Lower lobe of right lung (tissue), 2 donors: Measurements from ENCODE around the gene CBARP. TPM values are rescaled to one million over a fixed set of nuclear protein-coding genes. Genes with fewer than 3 reads are reported as not detected.

Experiments used
- ATAC-seq, 2 donors: fragments of 200-7000 bp; cut with Tn5 transposase; one replicate each; pipeline ENCODE4 v1.9.1; 2020 to 2022; ENCODE audit warnings: mild to moderate bottlenecking in 2 of 2, moderate library complexity in 2 of 2
- DNase-seq: peaks from one replicate; pipeline ENCODE4 v3.0.0-alpha.2; 2020
- H3K27ac ChIP-seq: fragments of 200-600 bp; one replicate; pipeline ENCODE4 v1.8.0; 2022
- H3K27me3 ChIP-seq: fragments of 200-600 bp; one replicate; pipeline ENCODE4 v1.8.0; 2022; ENCODE audit warnings: low read depth
- H3K36me3 ChIP-seq: fragments of 200-600 bp; one replicate; pipeline ENCODE4 v1.8.0; 2022; ENCODE audit warnings: mild to moderate bottlenecking
- H3K4me1 ChIP-seq: fragments of 200-600 bp; one replicate; pipeline ENCODE4 v1.8.0; 2022
- H3K4me3 ChIP-seq: fragments of 200-600 bp; one replicate; pipeline ENCODE4 v1.8.0; 2022; ENCODE audit warnings: mild to moderate bottlenecking
- H3K9me3 ChIP-seq: fragments of 200-600 bp; one replicate; pipeline ENCODE4 v1.8.0; 2022
- intact Hi-C: fragments of 100-400 bp; cut with DNase I; formaldehyde crosslinking; loops from one replicate; pipeline ENCODE4 v1.11.0; 2022
- total RNA-seq: library from RNA; stranded (reverse); fragmentation: NEBNext Ultra II Directional; extraction: Animal tissue kit (Norgen Biotek cat#: 25700); gene quantifications from one replicate; pipeline ENCODE4 v1.2.1, GENCODE V29; 2021
- TF ChIP-seq, protein P1 (sequence below): fragments of 200-600 bp; IDR thresholded peaks from one replicate; pipeline ENCODE4 v1.8.0; 2022; ENCODE audit warnings: antibody characterized with exemption, mild to moderate bottlenecking
- donor health status: DM: no; HTN: yes; CAD: no; lungs with severe emphysema.

Gene CBARP
- total RNA-seq, 1 donor from 2014 or later = 0.41 TPM

DNA sequence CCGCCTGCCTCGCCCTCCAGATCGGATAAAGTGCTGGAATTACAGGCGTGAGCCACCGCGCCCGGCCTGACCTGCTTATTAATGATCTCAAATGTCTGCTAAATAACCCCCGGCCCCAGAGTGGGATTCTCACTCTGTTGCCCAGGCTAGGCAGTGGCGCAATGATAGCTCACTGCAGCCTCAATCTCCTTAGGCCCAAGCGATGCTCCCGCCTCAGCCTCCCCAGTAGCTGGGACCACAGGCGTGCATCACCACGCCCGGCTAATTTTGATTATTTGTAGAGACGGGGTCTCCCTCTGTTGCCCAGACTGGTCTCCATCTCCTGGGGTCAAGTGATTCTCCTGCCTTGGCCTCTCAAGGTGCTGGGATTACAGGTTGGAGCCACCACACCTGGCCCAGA is 3.1 kb upstream of the CBARP start:
- peaks cover 4% of the 10 kb centered on the region for H3K36me3 ChIP-seq
- peaks cover 64% of the 10 kb centered on the region for H3K4me1 ChIP-seq
- intact Hi-C loops = no loop called here
- ATAC-seq (no peak), DNase-seq (no peak)
- peaks cover 9% of the 10 kb centered on the region for H3K27me3 ChIP-seq
- peak overlapping the region; percentile 80 for H3K4me3 ChIP-seq
- no peaks in the 10 kb centered on the region for H3K9me3 ChIP-seq
- TF ChIP-seq, protein P1, sequence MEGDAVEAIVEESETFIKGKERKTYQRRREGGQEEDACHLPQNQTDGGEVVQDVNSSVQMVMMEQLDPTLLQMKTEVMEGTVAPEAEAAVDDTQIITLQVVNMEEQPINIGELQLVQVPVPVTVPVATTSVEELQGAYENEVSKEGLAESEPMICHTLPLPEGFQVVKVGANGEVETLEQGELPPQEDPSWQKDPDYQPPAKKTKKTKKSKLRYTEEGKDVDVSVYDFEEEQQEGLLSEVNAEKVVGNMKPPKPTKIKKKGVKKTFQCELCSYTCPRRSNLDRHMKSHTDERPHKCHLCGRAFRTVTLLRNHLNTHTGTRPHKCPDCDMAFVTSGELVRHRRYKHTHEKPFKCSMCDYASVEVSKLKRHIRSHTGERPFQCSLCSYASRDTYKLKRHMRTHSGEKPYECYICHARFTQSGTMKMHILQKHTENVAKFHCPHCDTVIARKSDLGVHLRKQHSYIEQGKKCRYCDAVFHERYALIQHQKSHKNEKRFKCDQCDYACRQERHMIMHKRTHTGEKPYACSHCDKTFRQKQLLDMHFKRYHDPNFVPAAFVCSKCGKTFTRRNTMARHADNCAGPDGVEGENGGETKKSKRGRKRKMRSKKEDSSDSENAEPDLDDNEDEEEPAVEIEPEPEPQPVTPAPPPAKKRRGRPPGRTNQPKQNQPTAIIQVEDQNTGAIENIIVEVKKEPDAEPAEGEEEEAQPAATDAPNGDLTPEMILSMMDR = no peak
- H3K27ac ChIP-seq = peak overlapping the region; percentile 91

DNA sequence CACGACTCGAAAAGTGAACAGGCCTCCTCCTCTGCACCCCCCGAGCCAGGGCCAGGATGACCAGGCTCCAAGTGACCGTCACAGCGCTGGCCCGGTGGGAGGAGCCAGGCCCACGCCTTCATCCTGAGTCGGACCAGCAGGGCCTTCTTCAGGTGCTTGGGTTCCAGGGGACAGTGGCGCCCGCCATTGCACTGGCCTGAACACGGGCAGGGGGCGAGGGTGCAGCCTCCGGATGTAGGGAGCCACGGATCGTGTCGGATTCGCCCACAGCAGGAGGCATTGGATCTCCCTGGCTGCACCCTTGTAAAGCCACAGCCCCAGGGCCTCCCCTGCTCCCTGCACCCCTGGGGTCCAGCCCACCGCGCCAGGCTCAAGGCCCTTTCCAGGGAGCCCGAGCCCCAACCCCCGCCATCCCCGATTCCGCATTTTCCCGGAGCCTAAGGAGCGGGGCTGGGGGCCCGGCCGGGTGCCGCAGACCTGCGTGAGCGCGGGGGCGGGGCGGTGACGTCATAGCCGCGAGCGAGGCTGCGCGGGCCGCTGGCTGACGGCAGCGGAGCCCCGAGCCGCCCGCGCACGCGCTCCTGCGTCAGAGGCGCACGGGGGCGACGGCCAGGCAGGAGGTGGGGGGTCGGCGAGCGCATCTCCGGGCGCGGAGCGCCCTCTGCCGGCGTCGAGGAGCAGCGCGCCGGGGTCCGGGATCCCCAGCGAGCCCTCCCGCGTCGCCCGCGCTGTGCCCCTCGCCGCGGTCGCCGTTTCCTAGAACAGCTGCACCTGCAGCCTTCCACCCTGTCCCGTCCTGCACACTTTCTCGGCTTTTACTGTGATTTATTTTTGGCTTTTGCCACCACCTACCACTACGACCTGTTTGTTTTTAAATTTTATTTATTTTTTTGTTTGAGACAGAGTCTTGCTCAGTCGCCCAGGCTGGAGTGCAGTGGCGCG is 2.3 kb upstream of the CBARP start:
- H3K4me3 ChIP-seq = peak overlapping the region; percentile 80
- peak; percentile 89 for DNase-seq
- peak overlapping the region; percentile 65 for H3K27ac ChIP-seq
- TF ChIP-seq, protein P1 = peak; percentile 91
- H3K27me3 ChIP-seq = peaks cover 9% of the 10 kb centered on the region
- peaks cover 4% of the 10 kb centered on the region for H3K36me3 ChIP-seq
- ATAC-seq = peak; percentile 60 to 77
- H3K4me1 ChIP-seq = peaks cover 56% of the 10 kb centered on the region
- no peaks in the 10 kb centered on the region for H3K9me3 ChIP-seq
- intact Hi-C loops = no loop called here

DNA sequence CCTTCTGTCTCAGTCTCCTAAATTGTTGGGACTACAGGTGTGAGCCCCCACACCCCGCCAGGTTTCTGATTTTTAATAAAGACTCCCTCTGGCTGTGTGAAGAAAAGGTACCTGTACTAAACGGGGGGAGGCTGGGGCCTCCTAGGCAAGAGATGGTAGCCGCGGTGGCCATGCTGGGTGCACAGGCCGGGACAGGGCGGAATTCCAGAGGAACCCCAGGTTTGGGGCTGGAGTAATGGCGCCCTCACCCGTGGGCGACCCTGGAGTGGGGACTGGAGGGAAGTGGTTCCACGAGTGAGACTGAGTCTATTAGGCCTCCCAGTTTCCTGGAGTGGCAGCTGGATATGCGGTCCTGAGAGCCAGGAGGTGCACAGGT is 1.6 kb upstream of the CBARP start:
- intact Hi-C loops = no loop called here
- Histone ChIP-seq H3K9me3 (no peaks in the 10 kb centered on the region), H3K27me3 (peaks cover 9% of the 10 kb centered on the region), H3K27ac (peak overlapping the region; percentile 65), H3K36me3 (peaks cover 4% of the 10 kb centered on the region), H3K4me1 (peaks cover 49% of the 10 kb centered on the region), H3K4me3 (no peak overlapping the region)
- TF ChIP-seq, protein P1 = no peak
- no peak for ATAC-seq
- DNase-seq = no peak

DNA sequence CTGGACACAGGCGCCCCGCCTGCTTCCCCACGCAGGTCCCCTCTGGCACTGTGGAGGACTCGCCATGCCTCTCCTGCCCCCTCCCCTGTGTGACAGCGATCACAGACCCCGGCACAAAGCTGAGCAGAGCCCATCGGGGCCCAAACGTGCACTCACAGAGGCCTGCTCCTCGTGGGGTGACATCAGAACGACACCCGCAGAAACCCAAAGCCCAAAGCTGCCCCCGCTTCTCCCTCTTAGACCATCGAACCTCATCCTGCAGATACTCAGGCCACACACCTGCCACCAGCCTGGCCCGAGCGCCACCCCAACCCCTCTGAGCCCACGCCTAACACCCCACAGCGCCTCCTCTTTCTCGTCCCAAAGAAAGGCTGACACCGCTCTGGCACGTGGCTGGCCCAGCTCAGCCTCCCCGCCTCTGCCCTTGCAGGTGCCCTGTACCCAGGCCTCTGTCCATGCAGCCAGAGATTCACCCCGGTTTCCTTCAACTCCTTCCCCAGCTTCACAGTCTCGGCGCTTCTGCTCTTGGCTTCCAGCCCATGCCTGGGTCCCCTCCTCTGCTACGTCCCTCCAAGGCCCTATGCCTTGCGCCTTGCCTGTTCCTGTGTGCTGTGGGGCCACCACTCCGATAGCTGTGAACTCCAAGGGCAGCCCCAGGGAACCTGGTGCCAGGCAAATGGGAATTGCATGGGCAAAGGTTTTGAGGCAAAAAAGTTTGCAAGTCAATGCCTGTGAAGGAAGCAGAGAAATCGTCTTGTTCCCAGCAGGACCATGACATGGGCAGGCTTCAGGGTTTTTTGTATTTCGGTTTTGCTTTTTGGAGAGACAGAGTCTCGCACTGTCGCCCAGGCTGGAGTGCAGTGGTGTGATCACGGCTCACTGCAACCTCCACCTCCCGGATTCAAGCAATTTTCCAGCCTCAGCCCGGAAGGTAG is 831 bp upstream of the CBARP start:
- no peak overlapping the region for H3K27ac ChIP-seq
- no peak for DNase-seq
- intact Hi-C loops = no loop called here

More for the DNA sequence above, 831 bp upstream of the CBARP start:
- Histone ChIP-seq H3K4me3 (peak overlapping the region; percentile 37), H3K27me3 (peaks cover 9% of the 10 kb centered on the region), H3K36me3 (no peaks in the 10 kb centered on the region), H3K4me1 (peaks cover 44% of the 10 kb centered on the region), H3K9me3 (no peaks in the 10 kb centered on the region)
- no peak for ATAC-seq
- TF ChIP-seq, protein P1 = no peak
